HepG2 (cell line): ENCODE data around the gene KPNA3. TPM values are rescaled to one million over a fixed set of nuclear protein-coding genes. Genes with fewer than 3 reads are reported as not detected.

Experiments used
- AHDC1 ChIP-seq: sonication (generic); formaldehyde crosslinking; IDR thresholded peaks from 2 replicates; pipeline ENCODE4 v1.5.1; 2020; ENCODE audit warnings: mild to moderate bottlenecking, missing genetic modification reagents, borderline replicate concordance
- CC2D1A ChIP-seq: sonication (generic); formaldehyde crosslinking; IDR thresholded peaks from 2 replicates; pipeline ENCODE4 v1.8.1; 2023; ENCODE audit warnings: mild to moderate bottlenecking, missing genetic modification reagents
- CREBL2 ChIP-seq: sonication (generic); formaldehyde crosslinking; IDR thresholded peaks from 2 replicates; pipeline ENCODE4 v1.8.1; 2023; ENCODE audit warnings: missing genetic modification reagents, mild to moderate bottlenecking, borderline replicate concordance
- HNF1B ChIP-seq: sonication (generic); formaldehyde crosslinking; IDR thresholded peaks from 2 replicates; pipeline ENCODE4 v1.5.1; 2020; ENCODE audit warnings: mild to moderate bottlenecking, moderate library complexity, missing genetic modification reagents
- ISX ChIP-seq: sonication (generic); formaldehyde crosslinking; conservative IDR thresholded peaks from 2 replicates; pipeline ENCODE4 v1.5.0; 2020; ENCODE audit warnings: missing genetic modification reagents
- MEF2D ChIP-seq: sonication (generic); formaldehyde crosslinking; IDR thresholded peaks from 2 replicates; pipeline ENCODE4 v1.5.1; 2020; ENCODE audit warnings: mild to moderate bottlenecking, missing genetic modification reagents
- STAG1 ChIP-seq: sonication (generic); formaldehyde crosslinking; IDR thresholded peaks from 2 replicates; pipeline ENCODE4 v1.4.0; 2020; ENCODE audit warnings: missing genetic modification reagents
- ZBTB20 ChIP-seq: sonication (generic); formaldehyde crosslinking; IDR thresholded peaks from 2 replicates; pipeline ENCODE4 v1.8.1; 2023; ENCODE audit warnings: missing genetic modification reagents, low read depth, mild to moderate bottlenecking, borderline replicate concordance
- ZNF136 ChIP-seq: sonication (generic); formaldehyde crosslinking; IDR thresholded peaks from 2 replicates; pipeline ENCODE4 v1.8.1; 2022; ENCODE audit warnings: low read depth, mild to moderate bottlenecking, moderate library complexity, missing genetic modification reagents
- ZNF138 ChIP-seq: sonication (generic); formaldehyde crosslinking; IDR thresholded peaks from 2 replicates; pipeline ENCODE4 v1.5.0; 2020; ENCODE audit warnings: mild to moderate bottlenecking, low read depth, missing genetic modification reagents
- ZNF20 ChIP-seq: sonication (generic); formaldehyde crosslinking; IDR thresholded peaks from 2 replicates; pipeline ENCODE4 v1.4.0; 2020; ENCODE audit warnings: mild to moderate bottlenecking, moderate library complexity, missing genetic modification reagents
- ZNF383 ChIP-seq: sonication (generic); formaldehyde crosslinking; IDR thresholded peaks from 2 replicates; pipeline ENCODE4 v1.4.0; 2020; ENCODE audit warnings: missing genetic modification reagents, mild to moderate bottlenecking, borderline replicate concordance
- ZNF747 ChIP-seq: sonication (generic); formaldehyde crosslinking; IDR thresholded peaks from 2 replicates; pipeline ENCODE4 v1.8.1; 2023; ENCODE audit warnings: missing genetic modification reagents, mild to moderate bottlenecking, borderline replicate concordance
- polyA plus RNA-seq, 8 experiments: library from polyadenylated mRNA; depleted of rRNA in 3 of 8; stranded (reverse) in 7 of 8; unstranded in 1 of 8; fragments of >200 nt; fragmentation: Illumina TruSeq in 4 of 8; extraction: Trizol in 4 of 8; gene quantifications; 2 replicates each; pipeline versions ENCODE4 v1.2.1 to v1.2.3, GENCODE V29; 2011 to 2016; ENCODE audit warnings: low read depth in 4 of 8, missing spikeins in 1 of 8, mixed read lengths in 1 of 8; ENCODE audit not compliant: insufficient read depth in 1 of 8
- total RNA-seq, 5 experiments: library from RNA; depleted of rRNA; stranded (reverse); fragments of >200 nt; fragmentation: Illumina TruSeq; extraction: Trizol; gene quantifications; 2 replicates each; pipeline ENCODE4 v1.2.3, GENCODE V29; 2016; ENCODE audit warnings: low read depth in 1 of 5
- TF ChIP-seq, protein P1 (sequence below): sonication (generic); formaldehyde crosslinking; IDR thresholded peaks from 2 replicates; pipeline ENCODE4 v1.4.0; 2020; ENCODE audit warnings: missing genetic modification reagents
- TF ChIP-seq, protein P2 (sequence below): sonication (generic); formaldehyde crosslinking; IDR thresholded peaks from 2 replicates; pipeline ENCODE4 v1.4.0; 2020; ENCODE audit warnings: missing genetic modification reagents, mild to moderate bottlenecking, borderline replicate concordance

Gene KPNA3
- total and polyA plus RNA-seq, 2 of the 13 experiments (the other 11 are each of a cell fraction or from before 2014, with no cell fraction given) = 13.0 to 28.9 TPM

- no peak; the same call in 1 of the 2 replicates for TF ChIP-seq AHDC1
- TF ChIP-seq ZNF747 (CRISPR knock-in tag) = no peak
- TF ChIP-seq ZNF20 (CRISPR knock-in tag) = no peak
- peak; percentile 72 for TF ChIP-seq MEF2D (CRISPR knock-in tag)
- no peak for TF ChIP-seq ZBTB20
- peak; percentile 72 for TF ChIP-seq HNF1B (CRISPR knock-in tag)
- TF ChIP-seq, protein P1, sequence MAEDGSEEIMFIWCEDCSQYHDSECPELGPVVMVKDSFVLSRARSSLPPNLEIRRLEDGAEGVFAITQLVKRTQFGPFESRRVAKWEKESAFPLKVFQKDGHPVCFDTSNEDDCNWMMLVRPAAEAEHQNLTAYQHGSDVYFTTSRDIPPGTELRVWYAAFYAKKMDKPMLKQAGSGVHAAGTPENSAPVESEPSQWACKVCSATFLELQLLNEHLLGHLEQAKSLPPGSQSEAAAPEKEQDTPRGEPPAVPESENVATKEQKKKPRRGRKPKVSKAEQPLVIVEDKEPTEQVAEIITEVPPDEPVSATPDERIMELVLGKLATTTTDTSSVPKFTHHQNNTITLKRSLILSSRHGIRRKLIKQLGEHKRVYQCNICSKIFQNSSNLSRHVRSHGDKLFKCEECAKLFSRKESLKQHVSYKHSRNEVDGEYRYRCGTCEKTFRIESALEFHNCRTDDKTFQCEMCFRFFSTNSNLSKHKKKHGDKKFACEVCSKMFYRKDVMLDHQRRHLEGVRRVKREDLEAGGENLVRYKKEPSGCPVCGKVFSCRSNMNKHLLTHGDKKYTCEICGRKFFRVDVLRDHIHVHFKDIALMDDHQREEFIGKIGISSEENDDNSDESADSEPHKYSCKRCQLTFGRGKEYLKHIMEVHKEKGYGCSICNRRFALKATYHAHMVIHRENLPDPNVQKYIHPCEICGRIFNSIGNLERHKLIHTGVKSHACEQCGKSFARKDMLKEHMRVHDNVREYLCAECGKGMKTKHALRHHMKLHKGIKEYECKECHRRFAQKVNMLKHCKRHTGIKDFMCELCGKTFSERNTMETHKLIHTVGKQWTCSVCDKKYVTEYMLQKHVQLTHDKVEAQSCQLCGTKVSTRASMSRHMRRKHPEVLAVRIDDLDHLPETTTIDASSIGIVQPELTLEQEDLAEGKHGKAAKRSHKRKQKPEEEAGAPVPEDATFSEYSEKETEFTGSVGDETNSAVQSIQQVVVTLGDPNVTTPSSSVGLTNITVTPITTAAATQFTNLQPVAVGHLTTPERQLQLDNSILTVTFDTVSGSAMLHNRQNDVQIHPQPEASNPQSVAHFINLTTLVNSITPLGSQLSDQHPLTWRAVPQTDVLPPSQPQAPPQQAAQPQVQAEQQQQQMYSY (CRISPR knock-in tag) = no peak
- TF ChIP-seq ZNF138 (CRISPR knock-in tag) = no peak
- no peak for TF ChIP-seq ZNF136
- TF ChIP-seq, protein P2, sequence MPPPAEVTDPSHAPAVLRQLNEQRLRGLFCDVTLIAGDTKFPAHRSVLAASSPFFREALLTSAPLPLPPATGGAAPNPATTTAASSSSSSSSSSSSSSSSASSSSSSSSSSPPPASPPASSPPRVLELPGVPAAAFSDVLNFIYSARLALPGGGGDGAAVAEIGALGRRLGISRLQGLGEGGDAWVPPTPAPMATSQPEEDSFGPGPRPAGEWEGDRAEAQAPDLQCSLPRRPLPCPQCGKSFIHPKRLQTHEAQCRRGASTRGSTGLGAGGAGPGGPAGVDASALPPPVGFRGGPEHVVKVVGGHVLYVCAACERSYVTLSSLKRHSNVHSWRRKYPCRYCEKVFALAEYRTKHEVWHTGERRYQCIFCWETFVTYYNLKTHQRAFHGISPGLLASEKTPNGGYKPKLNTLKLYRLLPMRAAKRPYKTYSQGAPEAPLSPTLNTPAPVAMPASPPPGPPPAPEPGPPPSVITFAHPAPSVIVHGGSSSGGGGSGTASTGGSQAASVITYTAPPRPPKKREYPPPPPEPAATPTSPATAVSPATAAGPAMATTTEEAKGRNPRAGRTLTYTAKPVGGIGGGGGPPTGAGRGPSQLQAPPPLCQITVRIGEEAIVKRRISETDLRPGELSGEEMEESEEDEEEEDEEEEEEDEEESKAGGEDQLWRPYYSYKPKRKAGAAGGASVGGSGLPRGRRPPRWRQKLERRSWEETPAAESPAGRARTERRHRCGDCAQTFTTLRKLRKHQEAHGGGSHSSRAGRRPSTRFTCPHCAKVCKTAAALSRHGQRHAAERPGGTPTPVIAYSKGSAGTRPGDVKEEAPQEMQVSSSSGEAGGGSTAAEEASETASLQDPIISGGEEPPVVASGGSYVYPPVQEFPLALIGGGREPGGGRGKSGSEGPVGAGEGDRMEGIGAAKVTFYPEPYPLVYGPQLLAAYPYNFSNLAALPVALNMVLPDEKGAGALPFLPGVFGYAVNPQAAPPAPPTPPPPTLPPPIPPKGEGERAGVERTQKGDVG (CRISPR knock-in tag) = no peak
- no peak for TF ChIP-seq ZNF383 (CRISPR knock-in tag)
- TF ChIP-seq STAG1 (CRISPR knock-in tag) = peak; percentile 6; the same call in 1 of the 2 replicates
- no peak for TF ChIP-seq CREBL2
- no peak for TF ChIP-seq ISX (CRISPR knock-in tag)
- no peak for TF ChIP-seq CC2D1A (CRISPR knock-in tag)
Measured at GRCh38 chr13:49807681-49808080, 15.2 kb upstream of the KPNA3 start (continued).
